ENCODE results near the gene QSOX1. TPM values are rescaled to one million over a fixed set of nuclear protein-coding genes. Genes with fewer than 3 reads are reported as not detected.

The QSOX1 gene
- total RNA-seq, 1 experiment from 2014 or later = 135 TPM

DNA sequence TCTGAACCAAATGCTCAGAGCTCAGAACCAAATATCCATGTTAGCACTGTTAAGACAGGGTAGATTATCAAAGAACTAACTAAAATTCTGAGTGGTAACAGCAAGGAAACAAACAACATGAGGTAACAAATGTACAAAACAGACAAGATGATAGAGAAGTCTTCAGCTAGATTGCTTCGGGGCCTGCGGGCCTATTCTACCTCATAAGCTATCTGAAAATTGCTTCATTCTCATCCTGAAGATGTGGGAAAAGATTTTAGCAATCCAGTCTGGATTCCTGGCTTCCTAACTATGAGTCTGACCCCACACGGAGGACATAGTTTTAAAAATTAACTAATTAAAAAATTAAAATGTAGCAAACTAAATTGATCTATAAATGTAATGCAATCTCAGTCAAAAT lies 9.2 kb upstream of the QSOX1 start (continued):
- no peak for TF ChIP-seq TP53 (CRISPR knock-in tag; IDR thresholded peaks at IDR 0.05)
- no peak for TF ChIP-seq GRHL2 (CRISPR knock-in tag; IDR thresholded peaks at IDR 0.05; ENCODE audit: insufficient replicate concordance, severe bottlenecking)
- TF ChIP-seq MYBL2 (CRISPR knock-in tag; IDR thresholded peaks at IDR 0.05) = no peak
- TF ChIP-seq AR (CRISPR knock-in tag; IDR thresholded peaks at IDR 0.05) = no peak
- no peak for TF ChIP-seq TCF7 (CRISPR knock-in tag; IDR thresholded peaks at IDR 0.05; ENCODE audit: low read depth)
- TF ChIP-seq CBFB (CRISPR knock-in tag; IDR thresholded peaks at IDR 0.05; ENCODE audit: low read depth) = no peak

DNA sequence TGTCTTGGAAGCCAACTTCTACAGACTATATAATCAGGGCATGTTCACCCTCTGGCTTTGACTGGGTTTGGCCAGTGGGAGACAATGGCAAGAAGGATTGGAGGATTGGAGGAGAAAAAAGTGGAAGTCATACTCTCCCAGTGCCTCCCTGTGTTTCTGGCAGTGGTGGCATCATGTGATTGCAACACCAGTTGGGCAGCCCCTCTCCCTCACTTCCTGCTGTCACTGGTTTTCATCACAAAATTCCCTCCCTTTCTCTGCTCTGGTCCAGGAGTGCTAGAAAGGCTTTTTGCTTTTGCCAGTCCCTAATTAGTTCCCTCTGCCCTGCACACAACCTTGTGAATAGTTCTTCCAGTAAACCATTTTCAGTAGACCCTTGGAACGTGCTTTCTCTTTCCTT lies 3.7 kb upstream of the QSOX1 start:
- H3K36me3 Mint-ChIP-seq = no peaks in the 10 kb centered on the region
- TF ChIP-seq, protein P1, sequence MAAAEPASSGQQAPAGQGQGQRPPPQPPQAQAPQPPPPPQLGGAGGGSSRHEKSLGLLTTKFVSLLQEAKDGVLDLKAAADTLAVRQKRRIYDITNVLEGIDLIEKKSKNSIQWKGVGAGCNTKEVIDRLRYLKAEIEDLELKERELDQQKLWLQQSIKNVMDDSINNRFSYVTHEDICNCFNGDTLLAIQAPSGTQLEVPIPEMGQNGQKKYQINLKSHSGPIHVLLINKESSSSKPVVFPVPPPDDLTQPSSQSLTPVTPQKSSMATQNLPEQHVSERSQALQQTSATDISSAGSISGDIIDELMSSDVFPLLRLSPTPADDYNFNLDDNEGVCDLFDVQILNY (CRISPR knock-in tag; IDR thresholded peaks at IDR 0.05) = no peak
- no peak for TF ChIP-seq TP53 (CRISPR knock-in tag; IDR thresholded peaks at IDR 0.05)
- TF ChIP-seq ZNF317 (CRISPR knock-in tag; IDR thresholded peaks at IDR 0.05; ENCODE audit: borderline replicate concordance, low read depth) = no peak
- TF ChIP-seq ZMAT4 (CRISPR knock-in tag; IDR thresholded peaks at IDR 0.05) = no peak
- TF ChIP-seq ETV6 (CRISPR knock-in tag; IDR thresholded peaks at IDR 0.05) = no peak
- TF ChIP-seq, protein P2, sequence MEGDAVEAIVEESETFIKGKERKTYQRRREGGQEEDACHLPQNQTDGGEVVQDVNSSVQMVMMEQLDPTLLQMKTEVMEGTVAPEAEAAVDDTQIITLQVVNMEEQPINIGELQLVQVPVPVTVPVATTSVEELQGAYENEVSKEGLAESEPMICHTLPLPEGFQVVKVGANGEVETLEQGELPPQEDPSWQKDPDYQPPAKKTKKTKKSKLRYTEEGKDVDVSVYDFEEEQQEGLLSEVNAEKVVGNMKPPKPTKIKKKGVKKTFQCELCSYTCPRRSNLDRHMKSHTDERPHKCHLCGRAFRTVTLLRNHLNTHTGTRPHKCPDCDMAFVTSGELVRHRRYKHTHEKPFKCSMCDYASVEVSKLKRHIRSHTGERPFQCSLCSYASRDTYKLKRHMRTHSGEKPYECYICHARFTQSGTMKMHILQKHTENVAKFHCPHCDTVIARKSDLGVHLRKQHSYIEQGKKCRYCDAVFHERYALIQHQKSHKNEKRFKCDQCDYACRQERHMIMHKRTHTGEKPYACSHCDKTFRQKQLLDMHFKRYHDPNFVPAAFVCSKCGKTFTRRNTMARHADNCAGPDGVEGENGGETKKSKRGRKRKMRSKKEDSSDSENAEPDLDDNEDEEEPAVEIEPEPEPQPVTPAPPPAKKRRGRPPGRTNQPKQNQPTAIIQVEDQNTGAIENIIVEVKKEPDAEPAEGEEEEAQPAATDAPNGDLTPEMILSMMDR (IDR thresholded peaks at IDR 0.05) = no peak
- TF ChIP-seq AFF4 (CRISPR knock-in tag; IDR thresholded peaks at IDR 0.05; ENCODE audit: borderline replicate concordance) = no peak
- no peak for TF ChIP-seq GABPB1 (CRISPR knock-in tag; IDR thresholded peaks at IDR 0.05)
- TF ChIP-seq SMAD4 (CRISPR knock-in tag; IDR thresholded peaks at IDR 0.05) = no peak
- TF ChIP-seq, protein P3, sequence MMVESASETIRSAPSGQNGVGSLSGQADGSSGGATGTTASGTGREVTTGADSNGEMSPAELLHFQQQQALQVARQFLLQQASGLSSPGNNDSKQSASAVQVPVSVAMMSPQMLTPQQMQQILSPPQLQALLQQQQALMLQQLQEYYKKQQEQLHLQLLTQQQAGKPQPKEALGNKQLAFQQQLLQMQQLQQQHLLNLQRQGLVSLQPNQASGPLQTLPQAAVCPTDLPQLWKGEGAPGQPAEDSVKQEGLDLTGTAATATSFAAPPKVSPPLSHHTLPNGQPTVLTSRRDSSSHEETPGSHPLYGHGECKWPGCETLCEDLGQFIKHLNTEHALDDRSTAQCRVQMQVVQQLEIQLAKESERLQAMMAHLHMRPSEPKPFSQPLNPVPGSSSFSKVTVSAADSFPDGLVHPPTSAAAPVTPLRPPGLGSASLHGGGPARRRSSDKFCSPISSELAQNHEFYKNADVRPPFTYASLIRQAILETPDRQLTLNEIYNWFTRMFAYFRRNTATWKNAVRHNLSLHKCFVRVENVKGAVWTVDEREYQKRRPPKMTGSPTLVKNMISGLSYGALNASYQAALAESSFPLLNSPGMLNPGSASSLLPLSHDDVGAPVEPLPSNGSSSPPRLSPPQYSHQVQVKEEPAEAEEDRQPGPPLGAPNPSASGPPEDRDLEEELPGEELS (CRISPR knock-in tag; IDR thresholded peaks at IDR 0.05) = no peak
- TF ChIP-seq GTF2I (CRISPR knock-in tag; conservative IDR thresholded peaks at IDR 0.05) = no peak
- ATAC-seq = no peak
- H3K27ac Mint-ChIP-seq = no peak overlapping the region
- peaks cover 34% of the 10 kb centered on the region for H3K27me3 Mint-ChIP-seq (ENCODE audit: low read depth)
- ChIA-PET CTCF (no interaction called here), POLR2A (no interaction called here)
- no peak overlapping the region for H3K4me3 Mint-ChIP-seq
- H3K9me3 Mint-ChIP-seq = no peaks in the 10 kb centered on the region
- peaks cover 10% of the 10 kb centered on the region for H3K4me1 Mint-ChIP-seq
- DNase-seq (ENCODE audit: low spot score) = no peak

All from WTC11 (cell line).